Measurements from ENCODE around the gene TRPV6. TPM values are rescaled to one million over a fixed set of nuclear protein-coding genes. Genes with fewer than 3 reads are reported as not detected.

The TRPV6 gene
- total RNA-seq, 4 donors from 2014 or later = under 0.01 TPM; not detected in 3

- no peak for TF ChIP-seq CTCF (IDR thresholded peaks at IDR 0.05; ENCODE audit: low read depth)
These were observed 18.0 kb downstream of the TRPV6 start for GRCh38 chr7:142867398-142868187.

GRCh38 chr7:142867097-142867378, 18.5 kb downstream of the TRPV6 start:
- no peak for TF ChIP-seq CTCF (IDR thresholded peaks at IDR 0.05; ENCODE audit: low read depth)

- TF ChIP-seq CTCF (IDR thresholded peaks at IDR 0.05; ENCODE audit: low read depth) = no peak
These were observed 19.0 kb downstream of the TRPV6 start for GRCh38 chr7:142866361-142867096.

- no peak for TF ChIP-seq CTCF (IDR thresholded peaks at IDR 0.05; ENCODE audit: low read depth)
These were observed 19.8 kb downstream of the TRPV6 start for GRCh38 chr7:142865766-142866165.

GRCh38 chr7:142864980-142865747, 20.4 kb downstream of the TRPV6 start:
- TF ChIP-seq CTCF (IDR thresholded peaks at IDR 0.05; ENCODE audit: low read depth) = no peak

- no peak for TF ChIP-seq CTCF (IDR thresholded peaks at IDR 0.05; ENCODE audit: low read depth)
These were observed 21.5 kb downstream of the TRPV6 start for GRCh38 chr7:142863891-142864685.

Measured in subcutaneous adipose tissue (tissue), 4 donors.